Caco-2 (cell line): Measurements from ENCODE around the gene GLIS1. TPM values are rescaled to one million over a fixed set of nuclear protein-coding genes. Genes with fewer than 3 reads are reported as not detected.

Experiments
- BruUV-seq: library from RNA; stranded (reverse); fragments of 400-500 nt; replicated peaks from 2 replicates; lab custom pipeline; 2021; lab: Mats Ljungman, UMichigan
- CTCF ChIA-PET: fragments of 300-600 bp; sonication (Branson Sonifier 250); formaldehyde crosslinking; loops from one replicate; lab custom pipeline; 2022; ENCODE audit warnings: antibody characterized with exemption; lab: Charles Lee
- POLR2A ChIA-PET: fragments of 300-600 bp; sonication (Branson Sonifier 250); formaldehyde crosslinking; loops from one replicate; lab custom pipeline; 2022; ENCODE audit warnings: antibody characterized with exemption; lab: Charles Lee
- DNase-seq, 2 experiments: peaks; one replicate each; pipeline versions ENCODE4 v3.0.0 to v3.0.0-alpha.2; 2020 to 2022
- H3K27me3 ChIP-seq: replicated peaks from 2 replicates; pipeline ENCODE4 v1.6.0; 2011; ENCODE audit warnings: low read length; ENCODE audit not compliant: control insufficient read depth, insufficient read depth
- H3K36me3 ChIP-seq: 2 replicates; pipeline ENCODE4 v1.5.1; 2011; ENCODE audit warnings: low read length; ENCODE audit not compliant: control insufficient read depth, insufficient read depth
- H3K4me1 ChIP-seq: fragments of 250-450 bp; sonication (Bioruptor Pico); 2 replicates; pipeline ENCODE4 v1.5.1; 2020; ENCODE audit warnings: mild to moderate bottlenecking
- H3K4me3 ChIP-seq: 2 replicates; pipeline ENCODE4 v1.5.1; 2011; ENCODE audit warnings: low read depth, mild to moderate bottlenecking, control low read depth, low read length
- H3K9me3 ChIP-seq: fragments of 250-450 bp; sonication (Bioruptor Pico); 2 replicates; pipeline ENCODE4 v1.5.1; 2020; ENCODE audit warnings: mild to moderate bottlenecking, moderate library complexity
- H3K27ac Mint-ChIP-seq: one replicate; pipeline ENCODE4 v1.8.0; 2022; ENCODE audit warnings: mixed read lengths; ENCODE audit not compliant: unreplicated experiment
- H3K27me3 Mint-ChIP-seq: one replicate; pipeline ENCODE4 v1.8.0; 2022; ENCODE audit warnings: mixed read lengths; ENCODE audit not compliant: insufficient read depth, unreplicated experiment
- H3K36me3 Mint-ChIP-seq: one replicate; pipeline ENCODE4 v1.8.0; 2022; ENCODE audit warnings: mild to moderate bottlenecking, mixed read lengths; ENCODE audit not compliant: insufficient read depth, unreplicated experiment
- H3K4me1 Mint-ChIP-seq: one replicate; pipeline ENCODE4 v1.8.0; 2022; ENCODE audit warnings: low read depth, mixed read lengths; ENCODE audit not compliant: unreplicated experiment
- H3K4me3 Mint-ChIP-seq: one replicate; pipeline ENCODE4 v1.8.0; 2022; ENCODE audit warnings: mild to moderate bottlenecking, moderate library complexity, mixed read lengths; ENCODE audit not compliant: unreplicated experiment
- H3K9me3 Mint-ChIP-seq: one replicate; pipeline ENCODE4 v1.8.0; 2022; ENCODE audit warnings: mixed read lengths; ENCODE audit not compliant: unreplicated experiment
- CTCF ChIP-seq, 2 experiments: fragments of 200-600 bp in 1 of 2; IDR thresholded peaks; 1 replicate in 1 of 2; 2 replicates in 1 of 2; pipeline versions ENCODE4 v1.5.1 to v1.8.0; 2011 to 2022; ENCODE audit warnings: antibody characterized with exemption in 1 of 2, control low read depth in 1 of 2, inconsistent platforms in 1 of 2, low read depth in 1 of 2, low read length in 1 of 2, mild to moderate bottlenecking in 1 of 2, moderate library complexity in 1 of 2; ENCODE audit not compliant: insufficient read depth in 1 of 2, severe bottlenecking in 1 of 2, unreplicated experiment in 1 of 2
- intact Hi-C: fragments of 100-400 bp; cut with micrococcal nuclease; formaldehyde crosslinking; loops from one replicate; pipeline ENCODE4 v1.10.0; 2022; ENCODE audit not compliant: unreplicated experiment
- total RNA-seq: library from RNA; stranded (reverse); gene quantifications from 2 replicates; pipeline ENCODE4 v1.2.3, GENCODE V29; 2022

The GLIS1 gene
- total RNA-seq, 1 experiment from 2014 or later = not detected

- no peak overlapping the region for H3K27ac Mint-ChIP-seq
- H3K4me3 ChIP-seq = no peak overlapping the region
- H3K27me3 Mint-ChIP-seq = no peaks in the 10 kb centered on the region
- no peak for TF ChIP-seq CTCF (IDR thresholded peaks at IDR 0.05; ENCODE audit: insufficient read depth in 1 of 2, low read depth in 1 of 2, low read length in 1 of 2, severe bottlenecking in 1 of 2, unreplicated experiment in 1 of 2)
- BruUV-seq = no TSS peak
- no peaks in the 10 kb centered on the region for H3K9me3 ChIP-seq
- intact Hi-C loops = no loop called here
- H3K4me1 Mint-ChIP-seq = peaks cover 7% of the 10 kb centered on the region
- H3K4me3 Mint-ChIP-seq = no peak overlapping the region
- ChIA-PET CTCF (no interaction called here), POLR2A (no interaction called here)
- no peaks in the 10 kb centered on the region for H3K27me3 ChIP-seq
- H3K9me3 Mint-ChIP-seq = no peaks in the 10 kb centered on the region
- H3K4me1 ChIP-seq = peaks cover 22% of the 10 kb centered on the region
- no peaks in the 10 kb centered on the region for H3K36me3 Mint-ChIP-seq
- DNase-seq = no peak
- H3K36me3 ChIP-seq = no peaks in the 10 kb centered on the region
Observed at GRCh38 chr1:53516181-53516580, 222.8 kb downstream of the GLIS1 start.

- Mint-ChIP-seq H3K27me3 (no peaks in the 10 kb centered on the region), H3K27ac (no peak overlapping the region), H3K4me3 (no peak overlapping the region), H3K4me1 (no peaks in the 10 kb centered on the region), H3K36me3 (no peaks in the 10 kb centered on the region), H3K9me3 (no peaks in the 10 kb centered on the region)
- ChIA-PET CTCF (no interaction called here), POLR2A (no interaction called here)
- no TSS peak for BruUV-seq
- DNase-seq = no peak
- intact Hi-C loops = no loop called here
- Histone ChIP-seq H3K36me3 (no peaks in the 10 kb centered on the region), H3K9me3 (no peaks in the 10 kb centered on the region), H3K4me1 (peaks cover 14% of the 10 kb centered on the region), H3K27me3 (no peaks in the 10 kb centered on the region), H3K4me3 (no peak overlapping the region)
- no peak for TF ChIP-seq CTCF (IDR thresholded peaks at IDR 0.05; ENCODE audit: insufficient read depth in 1 of 2, low read depth in 1 of 2, low read length in 1 of 2, severe bottlenecking in 1 of 2, unreplicated experiment in 1 of 2)
Observed at GRCh38 chr1:53514436-53514835, 224.5 kb downstream of the GLIS1 start.

- no peaks in the 10 kb centered on the region for H3K4me1 Mint-ChIP-seq
- no peak overlapping the region for H3K4me3 Mint-ChIP-seq
- Histone ChIP-seq H3K4me3 (no peak overlapping the region), H3K4me1 (peaks cover 8% of the 10 kb centered on the region), H3K9me3 (no peaks in the 10 kb centered on the region), H3K36me3 (no peaks in the 10 kb centered on the region), H3K27me3 (no peaks in the 10 kb centered on the region)
- H3K27me3 Mint-ChIP-seq = no peaks in the 10 kb centered on the region
- TF ChIP-seq CTCF (IDR thresholded peaks at IDR 0.05; ENCODE audit: insufficient read depth in 1 of 2, low read depth in 1 of 2, low read length in 1 of 2, severe bottlenecking in 1 of 2, unreplicated experiment in 1 of 2) = no peak
- intact Hi-C loops = no loop called here
- POLR2A ChIA-PET = no interaction called here
- no peak for DNase-seq
- no peaks in the 10 kb centered on the region for H3K9me3 Mint-ChIP-seq
- H3K36me3 Mint-ChIP-seq = no peaks in the 10 kb centered on the region
- H3K27ac Mint-ChIP-seq = no peak overlapping the region
- BruUV-seq = no TSS peak
- CTCF ChIA-PET = no interaction called here
Observed at GRCh38 chr1:53513846-53514245, 225.1 kb downstream of the GLIS1 start.
